Lower lobe of right lung (tissue), 2 donors: ENCODE data around the gene APEH. TPM values are rescaled to one million over a fixed set of nuclear protein-coding genes. Genes with fewer than 3 reads are reported as not detected.

Experiments
- ATAC-seq, 2 donors: fragments of 200-7000 bp; cut with Tn5 transposase; one replicate each; pipeline ENCODE4 v1.9.1; 2020 to 2022; ENCODE audit warnings: mild to moderate bottlenecking in 2 of 2, moderate library complexity in 2 of 2
- DNase-seq: peaks from one replicate; pipeline ENCODE4 v3.0.0-alpha.2; 2020
- H3K27ac ChIP-seq: fragments of 200-600 bp; one replicate; pipeline ENCODE4 v1.8.0; 2022
- H3K27me3 ChIP-seq: fragments of 200-600 bp; one replicate; pipeline ENCODE4 v1.8.0; 2022; ENCODE audit warnings: low read depth
- H3K36me3 ChIP-seq: fragments of 200-600 bp; one replicate; pipeline ENCODE4 v1.8.0; 2022; ENCODE audit warnings: mild to moderate bottlenecking
- H3K4me1 ChIP-seq: fragments of 200-600 bp; one replicate; pipeline ENCODE4 v1.8.0; 2022
- H3K4me3 ChIP-seq: fragments of 200-600 bp; one replicate; pipeline ENCODE4 v1.8.0; 2022; ENCODE audit warnings: mild to moderate bottlenecking
- H3K9me3 ChIP-seq: fragments of 200-600 bp; one replicate; pipeline ENCODE4 v1.8.0; 2022
- CTCF ChIP-seq: fragments of 200-600 bp; IDR thresholded peaks from one replicate; pipeline ENCODE4 v1.8.0; 2022; ENCODE audit warnings: antibody characterized with exemption, mild to moderate bottlenecking
- intact Hi-C: fragments of 100-400 bp; cut with DNase I; formaldehyde crosslinking; loops from one replicate; pipeline ENCODE4 v1.11.0; 2022
- total RNA-seq: library from RNA; stranded (reverse); fragmentation: NEBNext Ultra II Directional; extraction: Animal tissue kit (Norgen Biotek cat#: 25700); gene quantifications from one replicate; pipeline ENCODE4 v1.2.1, GENCODE V29; 2021
- donor health status: DM: no; HTN: yes; CAD: no; lungs with severe emphysema.

Gene APEH
- total RNA-seq, 1 donor from 2014 or later = 83.4 TPM

- intact Hi-C loops = no loop called here
These were observed 45.9 kb upstream of the APEH start for GRCh38 chr3:49628249-49628648.

GRCh38 chr3:49629451-49629850, 44.7 kb upstream of the APEH start:
- intact Hi-C loops = no loop called here
- Histone ChIP-seq H3K9me3 (no peaks in the 10 kb centered on the region), H3K27ac (no peak overlapping the region), H3K4me3 (no peak overlapping the region), H3K27me3 (no peaks in the 10 kb centered on the region), H3K4me1 (no peaks in the 10 kb centered on the region), H3K36me3 (no peaks in the 10 kb centered on the region)
- no peak for DNase-seq
- ATAC-seq = no peak
- no peak for TF ChIP-seq CTCF

More at GRCh38 chr3:49628249-49628648, 45.9 kb upstream of the APEH start:
- no peak overlapping the region for H3K4me3 ChIP-seq
- H3K27me3 ChIP-seq = no peaks in the 10 kb centered on the region
- H3K4me1 ChIP-seq = no peaks in the 10 kb centered on the region
- no peaks in the 10 kb centered on the region for H3K9me3 ChIP-seq
- ATAC-seq = no peak
- DNase-seq = no peak
- no peaks in the 10 kb centered on the region for H3K36me3 ChIP-seq
- no peak for TF ChIP-seq CTCF
- no peak overlapping the region for H3K27ac ChIP-seq

GRCh38 chr3:49629866-49630265, 44.3 kb upstream of the APEH start:
- ATAC-seq (no peak), DNase-seq (no peak)
- Histone ChIP-seq H3K27me3 (no peaks in the 10 kb centered on the region), H3K4me1 (no peaks in the 10 kb centered on the region), H3K9me3 (no peaks in the 10 kb centered on the region), H3K27ac (no peak overlapping the region), H3K36me3 (no peaks in the 10 kb centered on the region), H3K4me3 (no peak overlapping the region)
- intact Hi-C loops = no loop called here
- TF ChIP-seq CTCF = no peak

- ATAC-seq (no peak), DNase-seq (no peak)
- intact Hi-C loops = no loop called here
These were observed 43.4 kb upstream of the APEH start for GRCh38 chr3:49630784-49631183.

GRCh38 chr3:49634736-49635135, 39.4 kb upstream of the APEH start:
- no peak for TF ChIP-seq CTCF
- intact Hi-C loops = no loop called here
- no peak overlapping the region for H3K27ac ChIP-seq
- ATAC-seq (no peak), DNase-seq (no peak)
- no peaks in the 10 kb centered on the region for H3K36me3 ChIP-seq
- H3K9me3 ChIP-seq = no peaks in the 10 kb centered on the region
- H3K4me1 ChIP-seq = no peaks in the 10 kb centered on the region
- H3K4me3 ChIP-seq = no peak overlapping the region
- H3K27me3 ChIP-seq = no peaks in the 10 kb centered on the region

More at GRCh38 chr3:49630784-49631183, 43.4 kb upstream of the APEH start:
- Histone ChIP-seq H3K36me3 (no peaks in the 10 kb centered on the region), H3K4me3 (no peak overlapping the region), H3K27ac (no peak overlapping the region), H3K27me3 (no peaks in the 10 kb centered on the region), H3K9me3 (no peaks in the 10 kb centered on the region), H3K4me1 (no peaks in the 10 kb centered on the region)
- TF ChIP-seq CTCF = no peak
